ENCODE results near the gene FCMR.

Gene FCMR

DNA sequence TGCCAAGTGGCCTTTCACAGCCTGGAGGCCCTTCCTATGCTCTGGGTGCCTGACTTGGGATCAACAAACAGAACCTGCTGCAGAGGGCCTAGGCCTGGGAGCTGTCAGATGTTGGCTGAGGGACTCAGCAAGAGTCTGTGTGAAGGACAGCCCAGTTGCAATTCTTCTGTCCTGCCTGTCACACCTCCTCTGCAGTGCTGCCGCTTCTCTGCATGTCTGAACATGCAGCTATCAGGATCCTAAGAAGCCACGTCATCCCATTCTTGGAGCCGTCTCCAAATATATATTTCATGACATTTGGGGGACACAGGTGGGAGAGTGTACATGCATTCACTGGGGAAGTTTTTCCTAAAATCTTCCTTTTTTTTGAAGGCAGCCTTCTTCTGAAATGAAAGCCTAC lies 39.9 kb upstream of the FCMR start:
- Histone ChIP-seq H3K9ac (ENCODE audit: low read depth, low read length, poor library complexity, severe bottlenecking) (no peak overlapping the region), H3K9me2 (replicated peaks; ENCODE audit: low read depth, low read length) (no peaks in the 10 kb centered on the region), H3K9me3 (ENCODE audit: insufficient read depth, low read depth, low read length) (no peaks in the 10 kb centered on the region), H3K4me3 (ENCODE audit: low read length, poor library complexity, severe bottlenecking) (no peak overlapping the region), H4K20me1 (ENCODE audit: insufficient read depth, low read length, poor library complexity, severe bottlenecking) (no peaks in the 10 kb centered on the region), H3K79me2 (ENCODE audit: insufficient read depth, low read length) (no peaks in the 10 kb centered on the region), H2AFZ (ENCODE audit: low read length) (no peak overlapping the region), H3K4me1 (ENCODE audit: insufficient read depth, low read length, poor library complexity, severe bottlenecking) (peaks cover 20% of the 10 kb centered on the region), H3F3A (ENCODE audit: low read depth) (no peaks in the 10 kb centered on the region), H3K4me2 (ENCODE audit: low read depth, low read length, poor library complexity, severe bottlenecking) (no peak overlapping the region), H3K36me3 (ENCODE audit: insufficient read depth, low read length) (no peaks in the 10 kb centered on the region), H3K27me3 (ENCODE audit: insufficient read depth, low read length, poor library complexity, severe bottlenecking) (no peaks in the 10 kb centered on the region)
- TF ChIP-seq, protein P1, sequence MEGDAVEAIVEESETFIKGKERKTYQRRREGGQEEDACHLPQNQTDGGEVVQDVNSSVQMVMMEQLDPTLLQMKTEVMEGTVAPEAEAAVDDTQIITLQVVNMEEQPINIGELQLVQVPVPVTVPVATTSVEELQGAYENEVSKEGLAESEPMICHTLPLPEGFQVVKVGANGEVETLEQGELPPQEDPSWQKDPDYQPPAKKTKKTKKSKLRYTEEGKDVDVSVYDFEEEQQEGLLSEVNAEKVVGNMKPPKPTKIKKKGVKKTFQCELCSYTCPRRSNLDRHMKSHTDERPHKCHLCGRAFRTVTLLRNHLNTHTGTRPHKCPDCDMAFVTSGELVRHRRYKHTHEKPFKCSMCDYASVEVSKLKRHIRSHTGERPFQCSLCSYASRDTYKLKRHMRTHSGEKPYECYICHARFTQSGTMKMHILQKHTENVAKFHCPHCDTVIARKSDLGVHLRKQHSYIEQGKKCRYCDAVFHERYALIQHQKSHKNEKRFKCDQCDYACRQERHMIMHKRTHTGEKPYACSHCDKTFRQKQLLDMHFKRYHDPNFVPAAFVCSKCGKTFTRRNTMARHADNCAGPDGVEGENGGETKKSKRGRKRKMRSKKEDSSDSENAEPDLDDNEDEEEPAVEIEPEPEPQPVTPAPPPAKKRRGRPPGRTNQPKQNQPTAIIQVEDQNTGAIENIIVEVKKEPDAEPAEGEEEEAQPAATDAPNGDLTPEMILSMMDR (conservative IDR thresholded peaks at IDR 0.05; ENCODE audit: low read length): no peak
- no peak for TF ChIP-seq EZH2phosphoT487 (IDR thresholded peaks at IDR 0.05; ENCODE audit: borderline replicate concordance)

DNA sequence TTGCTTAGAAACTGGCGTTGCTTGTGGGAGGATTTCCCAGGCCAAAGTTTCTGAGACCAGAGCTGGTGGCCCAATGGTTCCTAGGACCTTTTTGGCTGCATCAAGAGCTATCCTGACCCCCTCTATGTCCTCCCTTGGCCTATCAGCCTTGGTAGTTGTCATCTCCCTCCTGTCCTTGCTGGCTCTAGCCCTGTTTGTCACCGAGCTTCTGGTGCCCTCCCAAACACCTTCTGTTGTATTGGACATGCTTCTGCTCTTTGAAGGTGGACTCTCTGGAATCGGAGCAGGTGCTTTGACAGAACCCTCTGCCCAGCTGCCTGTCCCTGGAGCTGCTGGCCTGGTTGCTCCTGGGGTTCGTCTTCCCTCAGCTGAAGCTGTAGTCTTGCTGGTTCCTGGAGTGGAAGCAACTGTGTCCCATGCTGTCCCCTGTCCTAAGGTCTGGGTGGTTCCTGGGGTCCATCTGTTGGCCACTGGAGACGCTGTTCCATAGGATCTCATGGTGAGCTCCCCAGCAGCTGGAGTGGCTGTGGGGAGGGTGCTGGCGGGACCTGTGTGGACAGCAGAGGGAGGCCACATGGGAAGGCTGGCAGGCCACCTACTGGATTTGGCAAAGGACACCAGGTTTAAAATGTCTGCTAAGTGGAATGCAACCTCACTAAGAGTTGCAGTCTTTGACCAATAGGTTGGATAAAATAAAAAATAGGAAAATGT lies 39.1 kb upstream of the FCMR start:
- H3F3A ChIP-seq (ENCODE audit: low read depth): no peaks in the 10 kb centered on the region
- no peaks in the 10 kb centered on the region for H3K9me2 ChIP-seq (replicated peaks; ENCODE audit: low read depth, low read length)
- H4K20me1 ChIP-seq (ENCODE audit: insufficient read depth, low read length, poor library complexity, severe bottlenecking): no peaks in the 10 kb centered on the region
- no peak overlapping the region for H2AFZ ChIP-seq (ENCODE audit: low read length)
- H3K27me3 ChIP-seq (ENCODE audit: insufficient read depth, low read length, poor library complexity, severe bottlenecking): no peaks in the 10 kb centered on the region
- H3K4me3 ChIP-seq (ENCODE audit: low read length, poor library complexity, severe bottlenecking): no peak overlapping the region
- H3K79me2 ChIP-seq (ENCODE audit: insufficient read depth, low read length): no peaks in the 10 kb centered on the region
- TF ChIP-seq EZH2phosphoT487 (IDR thresholded peaks at IDR 0.05; ENCODE audit: borderline replicate concordance): no peak
- TF ChIP-seq, protein P1 (conservative IDR thresholded peaks at IDR 0.05; ENCODE audit: low read length): no peak
- H3K9ac ChIP-seq (ENCODE audit: low read depth, low read length, poor library complexity, severe bottlenecking): no peak overlapping the region
- no peak overlapping the region for H3K4me2 ChIP-seq (ENCODE audit: low read depth, low read length, poor library complexity, severe bottlenecking)
- peaks cover 20% of the 10 kb centered on the region for H3K4me1 ChIP-seq (ENCODE audit: insufficient read depth, low read length, poor library complexity, severe bottlenecking)
- no peaks in the 10 kb centered on the region for H3K36me3 ChIP-seq (ENCODE audit: insufficient read depth, low read length)
- no peaks in the 10 kb centered on the region for H3K9me3 ChIP-seq (ENCODE audit: insufficient read depth, low read depth, low read length)

DNA sequence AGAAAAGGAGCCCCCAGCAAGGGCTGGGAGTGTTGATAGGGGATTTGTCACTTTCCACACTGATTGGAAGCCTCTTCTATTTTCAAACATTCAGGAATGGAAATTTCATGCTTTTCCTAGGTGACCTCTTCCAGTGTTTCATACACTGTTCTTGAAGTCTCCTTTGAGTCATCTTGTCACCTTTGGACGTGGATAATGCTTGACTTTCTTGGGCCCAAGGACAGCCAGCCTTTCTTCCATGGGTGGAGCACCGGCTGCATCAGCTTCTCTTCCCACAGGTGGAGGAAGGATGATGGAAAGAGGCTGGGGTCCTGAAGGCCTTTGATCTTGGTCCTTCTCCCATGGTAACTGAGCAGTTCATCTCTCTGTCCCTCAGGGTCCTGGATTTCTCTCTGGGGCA lies 36.4 kb upstream of the FCMR start:
- H3K9me3 ChIP-seq (ENCODE audit: insufficient read depth, low read depth, low read length): no peaks in the 10 kb centered on the region
- no peak overlapping the region for H3K4me2 ChIP-seq (ENCODE audit: low read depth, low read length, poor library complexity, severe bottlenecking)
- no peak overlapping the region for H2AFZ ChIP-seq (ENCODE audit: low read length)
- peaks cover 10% of the 10 kb centered on the region for H3K4me1 ChIP-seq (ENCODE audit: insufficient read depth, low read length, poor library complexity, severe bottlenecking)
- no peaks in the 10 kb centered on the region for H3K9me2 ChIP-seq (replicated peaks; ENCODE audit: low read depth, low read length)
- TF ChIP-seq, protein P1 (conservative IDR thresholded peaks at IDR 0.05; ENCODE audit: low read length): no peak
- no peak for TF ChIP-seq EZH2phosphoT487 (IDR thresholded peaks at IDR 0.05; ENCODE audit: borderline replicate concordance)
- no peaks in the 10 kb centered on the region for H4K20me1 ChIP-seq (ENCODE audit: insufficient read depth, low read length, poor library complexity, severe bottlenecking)
- H3K9ac ChIP-seq (ENCODE audit: low read depth, low read length, poor library complexity, severe bottlenecking): no peak overlapping the region
- no peak overlapping the region for H3K4me3 ChIP-seq (ENCODE audit: low read length, poor library complexity, severe bottlenecking)
- H3K36me3 ChIP-seq (ENCODE audit: insufficient read depth, low read length): no peaks in the 10 kb centered on the region
- no peaks in the 10 kb centered on the region for H3K79me2 ChIP-seq (ENCODE audit: insufficient read depth, low read length)
- no peaks in the 10 kb centered on the region for H3F3A ChIP-seq (ENCODE audit: low read depth)
- no peaks in the 10 kb centered on the region for H3K27me3 ChIP-seq (ENCODE audit: insufficient read depth, low read length, poor library complexity, severe bottlenecking)

Measured in Loucy (cell line).